DMS79 treated with DMSO at 0.1 percent for 48 hours (cell line): ENCODE results near the gene BMPR1B.
"Not testable (repeated sequence)": the region's sequence is repeated elsewhere in the genome, so short reads cannot be mapped to it uniquely, and the experiment has no call there.

Experiments used
- DNase-seq: peaks from one replicate; lab custom pipeline; 2025; lab: John Stamatoyannopoulos, UW

The BMPR1B gene

DNA sequence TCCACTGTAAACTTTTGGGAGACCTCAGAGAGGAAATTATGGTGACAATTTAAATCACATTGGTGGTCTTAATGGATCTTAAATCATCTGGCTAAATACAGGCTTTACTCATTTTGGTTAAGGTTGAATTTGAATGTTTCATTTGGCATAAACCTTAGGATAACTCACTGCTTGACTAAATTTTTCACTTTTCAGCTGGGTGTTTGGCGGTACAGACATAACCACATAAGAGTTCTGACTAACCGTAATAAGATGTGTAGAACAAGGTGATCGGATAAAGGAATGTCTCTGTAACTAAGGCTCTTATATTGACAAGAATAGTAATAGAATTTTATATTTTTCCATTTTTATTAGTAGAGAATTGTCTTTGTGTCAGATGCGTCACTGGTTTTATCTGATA is 281.0 kb downstream of the BMPR1B start:
- no peak for DNase-seq

DNA sequence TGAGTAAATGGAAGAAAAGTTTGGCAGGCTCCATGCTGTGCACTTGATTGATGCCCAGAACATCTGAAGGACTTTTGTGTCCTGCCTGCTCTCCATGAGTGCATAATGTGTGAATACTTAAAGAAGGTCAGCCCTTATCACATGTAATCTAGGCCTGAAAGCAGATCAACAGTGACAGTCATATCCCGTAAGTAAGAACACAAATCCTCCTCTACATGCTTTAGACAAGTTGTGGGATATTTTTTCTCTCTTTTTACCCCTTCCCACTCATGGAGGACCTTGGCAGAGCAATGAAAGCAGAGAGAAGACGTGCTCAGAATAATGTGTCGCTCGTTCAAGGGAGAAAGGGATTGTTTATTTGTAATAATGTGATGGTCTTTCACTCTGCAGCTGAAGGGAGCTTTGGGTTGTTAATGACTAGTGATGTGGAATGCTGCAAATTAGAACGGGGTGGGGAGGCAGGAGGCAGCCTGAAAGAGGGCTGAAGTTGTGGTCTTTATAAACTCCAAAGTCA is 286.6 kb downstream of the BMPR1B start:
- DNase-seq: no peak

GRCh38 chr4:95045429-95045828 is 287.7 kb downstream of the BMPR1B start:
- DNase-seq: no peak

GRCh38 chr4:95048296-95048695 is 290.5 kb downstream of the BMPR1B start:
- no peak for DNase-seq

DNA sequence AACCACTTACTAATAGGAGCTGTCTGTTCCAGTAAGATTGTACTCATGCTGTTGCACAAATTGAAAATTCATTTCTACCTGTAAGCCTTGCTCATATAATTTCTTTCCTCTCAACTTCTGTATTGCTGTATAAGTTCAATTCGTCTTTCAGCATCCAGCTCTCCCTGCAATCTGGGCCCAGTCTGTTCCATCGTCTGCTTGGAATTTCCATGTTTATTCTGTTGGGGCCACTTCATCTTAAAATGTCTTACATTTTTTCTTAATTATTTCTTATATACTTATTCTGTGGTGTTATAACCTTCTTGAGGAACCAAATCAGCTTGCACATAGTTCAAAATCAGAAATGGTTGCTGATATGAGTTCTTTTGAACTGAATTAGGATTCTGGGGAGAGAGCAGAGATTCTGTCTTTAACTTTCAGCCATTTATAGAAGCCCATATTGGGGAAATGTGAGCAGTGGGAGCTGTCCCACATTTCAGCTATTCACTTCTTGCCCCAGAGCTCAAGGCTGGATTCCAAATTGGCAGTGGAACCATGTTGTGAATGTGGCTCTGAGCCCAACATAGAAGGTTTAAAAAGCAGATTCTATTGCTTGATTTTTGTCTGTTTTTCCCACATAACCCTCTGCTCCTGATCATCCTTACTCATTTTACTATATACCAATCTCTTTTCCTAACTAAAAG is 291.9 kb downstream of the BMPR1B start:
- no peak for DNase-seq

DNA sequence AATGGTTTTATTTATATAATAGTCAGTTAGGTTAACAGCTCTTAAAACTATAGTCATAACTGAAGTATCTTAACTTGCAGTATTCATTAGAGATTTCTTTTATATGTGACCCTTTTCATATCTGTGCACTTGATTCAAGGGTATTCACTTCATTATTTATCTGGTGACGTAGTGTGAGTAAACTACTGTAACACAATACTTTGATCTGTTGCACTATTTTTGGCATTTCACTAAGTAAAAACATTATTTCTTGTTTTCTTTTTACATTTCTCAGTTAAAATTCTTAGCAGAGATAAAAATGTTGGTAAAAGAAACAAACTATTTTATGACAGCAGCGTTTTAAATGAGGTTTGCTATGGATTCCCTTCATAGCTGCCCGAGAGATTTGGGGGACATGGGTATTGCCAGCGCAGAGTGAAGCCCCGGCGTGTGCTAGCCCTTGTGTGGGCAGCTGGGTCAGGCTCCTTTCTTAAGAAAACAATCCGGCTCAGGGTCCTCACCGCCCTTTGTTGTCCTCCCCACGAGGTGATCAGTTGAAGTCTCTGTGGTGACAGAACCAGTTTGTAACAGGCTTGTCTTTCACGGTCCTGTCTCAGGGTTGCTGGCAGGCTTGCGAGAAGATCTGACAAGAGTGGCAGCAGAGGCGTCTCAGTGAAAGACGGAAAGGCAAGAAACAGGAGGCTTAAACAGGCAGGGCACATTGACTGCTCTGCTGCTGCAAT is 293.4 kb downstream of the BMPR1B start:
- no peak for DNase-seq

GRCh38 chr4:95051702-95052020 is 293.9 kb downstream of the BMPR1B start:
- DNase-seq: no peak

- no peak for DNase-seq
Measured at GRCh38 chr4:95058991-95059390, 301.2 kb downstream of the BMPR1B start.

DNA sequence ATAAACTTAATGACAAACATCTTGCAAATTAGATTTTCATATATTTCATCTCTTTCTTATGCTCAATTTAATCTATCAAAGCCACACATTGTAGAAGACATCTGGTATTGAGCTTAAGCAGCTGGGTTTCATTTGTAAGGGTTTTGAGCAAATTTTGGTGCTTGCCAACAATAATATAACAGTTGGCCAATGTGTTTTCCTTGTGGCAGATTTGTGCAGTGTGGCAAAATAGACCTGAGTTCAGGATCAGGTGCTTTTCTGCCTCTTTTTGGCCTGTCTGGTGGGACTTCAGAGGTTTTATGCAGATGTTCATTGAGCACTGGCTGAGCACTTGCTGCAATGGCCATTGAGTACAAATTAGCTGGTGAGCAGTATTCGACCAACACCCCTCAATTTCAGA is 301.9 kb downstream of the BMPR1B start:
- no peak for DNase-seq

DNA sequence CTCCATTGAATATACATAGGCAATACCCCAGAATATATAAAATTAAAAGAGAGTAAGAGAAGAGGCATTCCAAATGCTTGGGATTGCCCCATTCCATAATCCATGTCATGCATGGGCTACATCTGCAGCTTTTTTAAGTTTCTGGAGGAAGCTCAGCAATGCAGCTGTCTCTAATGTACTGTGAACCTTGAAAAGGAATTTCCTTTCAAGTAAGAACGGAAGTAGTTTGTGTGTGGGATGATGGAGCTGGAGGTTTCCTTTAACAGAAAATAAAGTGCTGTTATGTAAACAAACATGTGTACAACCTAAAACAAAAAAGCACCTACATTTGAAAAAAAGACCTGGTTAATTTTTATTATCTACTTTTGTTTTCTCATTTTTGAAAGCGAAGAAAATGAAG is 303.5 kb downstream of the BMPR1B start:
- DNase-seq: no peak

GRCh38 chr4:95061801-95062200 is 304.0 kb downstream of the BMPR1B start:
- DNase-seq: not testable (repeated sequence)

DNA sequence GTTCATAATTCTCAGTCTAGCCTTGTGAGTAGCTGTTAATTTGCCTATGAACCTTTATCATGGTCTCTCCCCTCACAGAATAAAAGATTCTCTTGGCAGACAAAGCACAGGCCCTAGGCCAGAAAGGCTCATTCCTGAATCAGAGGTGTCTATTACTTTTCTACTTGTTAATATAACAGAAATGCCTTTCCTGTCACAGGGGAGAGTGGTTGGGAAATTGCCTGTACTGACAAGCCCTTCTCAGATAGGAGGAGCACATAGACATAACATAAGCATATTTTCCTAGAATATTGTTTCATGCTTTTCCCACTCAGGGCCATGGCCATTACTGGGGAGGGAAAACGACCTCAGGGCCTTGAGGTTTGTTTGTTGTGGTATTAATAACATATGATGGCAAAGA is 308.3 kb downstream of the BMPR1B start:
- DNase-seq: no peak

GRCh38 chr4:95068401-95068800 is 310.6 kb downstream of the BMPR1B start:
- DNase-seq: no peak

- DNase-seq: no peak
Measured at GRCh38 chr4:95068818-95069478, 311.2 kb downstream of the BMPR1B start.

DNA sequence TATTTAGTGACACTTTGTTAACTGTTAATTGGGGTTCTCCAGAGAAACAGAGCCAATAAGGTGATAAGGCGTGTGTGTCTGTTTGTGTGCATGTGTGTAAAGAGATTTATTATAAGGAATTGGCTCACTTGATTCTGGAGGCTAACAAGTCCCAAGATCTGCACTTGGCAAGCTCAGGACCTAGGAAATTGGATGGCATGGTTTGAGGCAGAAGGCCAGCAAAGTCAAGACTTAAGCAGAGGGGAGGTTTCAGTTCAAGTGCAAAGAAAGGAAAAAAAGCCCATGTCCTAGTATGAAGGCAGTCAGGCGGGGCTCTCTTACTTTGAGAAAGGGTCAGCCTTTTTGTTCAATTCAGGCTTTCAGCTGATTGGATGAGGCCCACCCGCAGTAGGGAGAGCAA is 314.1 kb downstream of the BMPR1B start:
- DNase-seq: no peak

GRCh38 chr4:95073646-95074045 is 315.9 kb downstream of the BMPR1B start:
- no peak for DNase-seq

DNA sequence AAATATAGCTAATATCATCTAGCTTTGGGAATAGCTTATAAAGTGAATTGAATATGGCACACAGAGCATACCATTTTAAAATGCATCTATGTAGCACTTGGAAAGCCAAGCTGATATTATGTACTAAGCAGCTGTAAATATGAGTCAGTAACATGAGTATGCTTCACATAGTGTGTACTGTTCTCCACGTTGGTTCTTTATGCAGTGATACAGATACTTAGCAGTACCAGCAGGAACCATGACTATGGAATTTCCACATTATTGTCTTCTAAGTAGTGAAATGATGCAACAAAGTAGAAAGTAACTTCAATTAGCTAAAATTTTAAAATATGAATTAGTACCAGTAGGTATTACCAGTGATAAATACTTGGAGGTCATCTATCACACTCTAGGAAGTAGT is 320.1 kb downstream of the BMPR1B start:
- no peak for DNase-seq

- no peak for DNase-seq
Measured at GRCh38 chr4:95080969-95081368, 323.2 kb downstream of the BMPR1B start.

- no peak for DNase-seq
Measured at GRCh38 chr4:95084584-95084983, 326.8 kb downstream of the BMPR1B start.

- no peak for DNase-seq
Measured at GRCh38 chr4:95085124-95085833, 327.5 kb downstream of the BMPR1B start.

DNA sequence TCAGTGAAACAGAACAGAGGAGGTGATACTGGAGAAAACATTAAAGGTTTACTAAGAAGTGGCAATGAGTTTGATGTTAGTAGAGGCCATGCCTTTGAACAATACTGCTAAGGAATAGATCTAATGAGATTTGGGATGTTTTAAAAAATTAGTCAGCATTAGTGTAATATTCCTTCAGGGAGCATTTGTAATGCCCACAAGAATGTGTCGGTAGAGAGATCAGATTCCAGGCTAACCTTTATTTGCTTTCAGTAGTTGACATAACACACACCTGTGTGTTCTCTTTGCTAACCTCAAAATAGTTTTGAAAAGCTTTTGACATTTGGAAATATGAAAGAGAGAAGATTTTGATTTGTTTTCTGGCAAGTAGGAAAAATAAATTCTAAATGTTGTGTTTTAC is 328.8 kb downstream of the BMPR1B start:
- DNase-seq: no peak

- DNase-seq: no peak
Measured at GRCh38 chr4:95087657-95088455, 330.1 kb downstream of the BMPR1B start.
